ENCODE data around the gene SCARB1.
A peak's percentile ranks its signal among the peaks of the same experiment; 100 is the strongest.

- TF ChIP-seq CTCF (IDR thresholded peaks at IDR 0.05) (no peak), POLR2A (IDR thresholded peaks at IDR 0.05) (no peak), POLR2AphosphoS5 (IDR thresholded peaks at IDR 0.05) (peak in 2 of 3 donors; percentile 4 to 20), EP300 (IDR thresholded peaks at IDR 0.05; ENCODE audit: low read depth) (no peak)
Measured at GRCh38 chr12:124727264-124727800, 136.3 kb downstream of the SCARB1 start.
